H1 (cell line): Measurements from ENCODE around the gene AP1G2. TPM values are rescaled to one million over a fixed set of nuclear protein-coding genes. Genes with fewer than 3 reads are reported as not detected.

ENCODE experiments used
- CTCF ChIA-PET: fragments of 300-600 bp; sonication (Branson Sonifier 250); formaldehyde crosslinking; loops from one replicate; lab custom pipeline; 2021; ENCODE audit not compliant: partially characterized antibody; lab: Charles Lee
- POLR2A ChIA-PET: fragments of 300-600 bp; sonication (Branson Sonifier 250); formaldehyde crosslinking; loops from one replicate; lab custom pipeline; 2021; ENCODE audit warnings: inconsistent platforms; ENCODE audit not compliant: partially characterized antibody; lab: Charles Lee
- DNase-seq, 2 experiments: peaks; one replicate each; pipeline versions ENCODE4 v3.0.0 to v3.0.0-alpha.2; 2010 to 2022; ENCODE audit warnings: low spot score in 2 of 2, low read depth in 1 of 2, mixed read lengths in 1 of 2
- FAIRE-seq: peaks from 2 replicates; lab custom pipeline; 2011; peaks lifted over from hg19 to GRCh38; lab: Jason Lieb, UNC
- H2AFZ ChIP-seq: 2 replicates; pipeline ENCODE4 v1.8.1; 2012; ENCODE audit warnings: low read length, inconsistent platforms
- H2AK5ac ChIP-seq: 2 replicates; pipeline ENCODE4 v1.6.1; 2013; ENCODE audit warnings: low read depth, low read length
- H2BK120ac ChIP-seq: replicated peaks from 2 replicates; pipeline ENCODE3; 2013; ENCODE audit warnings: low read depth, low read length, inconsistent platforms
- H2BK12ac ChIP-seq: 2 replicates; pipeline ENCODE4 v1.6.1; 2013; ENCODE audit warnings: low read depth, low read length
- H2BK15ac ChIP-seq: 2 replicates; pipeline ENCODE4 v1.6.1; 2013; ENCODE audit warnings: low read length
- H2BK20ac ChIP-seq: 2 replicates; pipeline ENCODE4 v1.6.1; 2013; ENCODE audit warnings: low read length
- H2BK5ac ChIP-seq: 2 replicates; pipeline ENCODE4 v1.6.1; 2013; ENCODE audit warnings: low read depth, low read length
- H3K14ac ChIP-seq: 2 replicates; pipeline ENCODE4 v1.6.1; 2013; ENCODE audit warnings: inconsistent platforms; ENCODE audit not compliant: insufficient read length
- H3K18ac ChIP-seq: 2 replicates; pipeline ENCODE4 v1.6.1; 2013; ENCODE audit warnings: low read length; ENCODE audit errors: extremely low read depth
- H3K23ac ChIP-seq: 2 replicates; pipeline ENCODE4 v1.6.1; 2013; ENCODE audit warnings: inconsistent platforms; ENCODE audit not compliant: insufficient read length
- H3K23me2 ChIP-seq: 2 replicates; pipeline ENCODE4 v1.6.1; 2013; ENCODE audit warnings: low read depth, low read length
- H3K27ac ChIP-seq: 2 replicates; pipeline ENCODE4 v1.6.1; 2011; ENCODE audit warnings: low read depth, low read length, inconsistent platforms
- H3K27me3 ChIP-seq, 4 experiments: replicated peaks in 1 of 4; 1 replicate in 1 of 4; 2 replicates in 3 of 4; pipeline versions ENCODE4 v1.6.1 to v1.8.1; 2011 to 2013; ENCODE audit warnings: low read length in 3 of 4, mild to moderate bottlenecking in 3 of 4, inconsistent platforms in 2 of 4, mixed read lengths in 2 of 4, moderate library complexity in 1 of 4; ENCODE audit not compliant: control insufficient read depth in 3 of 4, insufficient read depth in 3 of 4; ENCODE audit errors: extremely low read depth in 1 of 4
- H3K36me3 ChIP-seq, 4 experiments: 2 replicates each; pipeline versions ENCODE4 v1.6.1 to v1.8.1; 2011 to 2013; ENCODE audit warnings: mild to moderate bottlenecking in 4 of 4, low read length in 3 of 4, moderate library complexity in 2 of 4, control low read depth in 1 of 4, inconsistent platforms in 1 of 4; ENCODE audit not compliant: insufficient read depth in 4 of 4, control insufficient read depth in 2 of 4
- H3K4ac ChIP-seq: replicated peaks from 2 replicates; pipeline ENCODE3; 2013; ENCODE audit warnings: low read length, low read depth, mixed read lengths, inconsistent platforms; ENCODE audit not compliant: insufficient read length
- H3K4me1 ChIP-seq, 4 experiments: replicated peaks in 1 of 4; 1 replicate in 1 of 4; 2 replicates in 3 of 4; pipeline versions ENCODE4 v1.6.1 to v1.8.1; 2011 to 2013; ENCODE audit warnings: low read length in 3 of 4, inconsistent platforms in 2 of 4, mixed read lengths in 1 of 4; ENCODE audit not compliant: insufficient read depth in 4 of 4, control insufficient read depth in 3 of 4
- H3K4me2 ChIP-seq, 2 experiments: 2 replicates each; pipeline versions ENCODE4 v1.6.1 to v1.8.1; 2011 to 2013; ENCODE audit warnings: low read depth in 2 of 2, low read length in 2 of 2, control low read depth in 1 of 2, inconsistent platforms in 1 of 2, mild to moderate bottlenecking in 1 of 2; ENCODE audit not compliant: insufficient read depth in 1 of 2
- H3K4me3 ChIP-seq, 4 experiments: fragments of 200-600, 300-600 bp in 1 of 4; sonication (generic), shearing (Covaris generic), sonication (Bioruptor Twin) in 1 of 4; 2 replicates each; pipeline versions ENCODE4 v1.5.1 to v1.8.1; 2011 to 2016; ENCODE audit warnings: low read length in 4 of 4, low read depth in 3 of 4, control low read depth in 2 of 4, inconsistent platforms in 2 of 4, mild to moderate bottlenecking in 2 of 4, mixed read lengths in 1 of 4, moderate library complexity in 1 of 4; ENCODE audit not compliant: insufficient read depth in 2 of 4; ENCODE audit errors: extremely low read depth in 1 of 4
- H3K56ac ChIP-seq: replicated peaks from 2 replicates; pipeline ENCODE3; 2013; ENCODE audit warnings: low read depth, mild to moderate bottlenecking, mixed read lengths, low read length, inconsistent platforms; ENCODE audit not compliant: insufficient read length
- H3K79me1 ChIP-seq: 2 replicates; pipeline ENCODE4 v1.6.1; 2013; ENCODE audit warnings: low read depth, low read length, control low read depth
- H3K79me2 ChIP-seq, 2 experiments: 2 replicates each; pipeline versions ENCODE4 v1.6.1 to v1.8.1; 2012 to 2013; ENCODE audit warnings: low read length in 2 of 2, mild to moderate bottlenecking in 2 of 2, inconsistent platforms in 1 of 2; ENCODE audit not compliant: insufficient read depth in 2 of 2, control insufficient read depth in 1 of 2
- H3K9ac ChIP-seq, 4 experiments: replicated peaks in 1 of 4; 1 replicate in 1 of 4; 2 replicates in 3 of 4; pipeline versions ENCODE4 v1.6.1 to v1.8.1; 2011 to 2013; ENCODE audit warnings: low read depth in 3 of 4, low read length in 3 of 4, control low read depth in 2 of 4, mild to moderate bottlenecking in 2 of 4, moderate library complexity in 2 of 4, inconsistent platforms in 1 of 4; ENCODE audit errors: extremely low read depth in 1 of 4
- H3K9me3 ChIP-seq, 2 experiments: 2 replicates each; pipeline versions ENCODE4 v1.6.1 to v1.8.1; 2012 to 2013; ENCODE audit warnings: mild to moderate bottlenecking in 2 of 2, moderate library complexity in 2 of 2, control low read depth in 1 of 2, inconsistent platforms in 1 of 2, low read depth in 1 of 2, low read length in 1 of 2, mixed read lengths in 1 of 2; ENCODE audit not compliant: insufficient read depth in 2 of 2
- H4K20me1 ChIP-seq, 2 experiments: replicated peaks in 1 of 2; 2 replicates each; pipeline versions ENCODE3 to v1.8.1; 2011 to 2013; ENCODE audit warnings: inconsistent platforms in 2 of 2, low read length in 2 of 2, mild to moderate bottlenecking in 1 of 2; ENCODE audit not compliant: insufficient read depth in 2 of 2, control insufficient read depth in 1 of 2
- H4K5ac ChIP-seq: 2 replicates; pipeline ENCODE4 v1.6.1; 2013; ENCODE audit warnings: low read length, low read depth, mixed read lengths, inconsistent platforms; ENCODE audit not compliant: insufficient read length
- H4K8ac ChIP-seq: 2 replicates; pipeline ENCODE4 v1.8.0; 2013; ENCODE audit warnings: mild to moderate bottlenecking, moderate library complexity, low read length, inconsistent platforms; ENCODE audit not compliant: insufficient read depth; ENCODE audit errors: extremely low read depth
- H4K91ac ChIP-seq: replicated peaks from 2 replicates; pipeline ENCODE3; 2013; ENCODE audit warnings: low read length, mixed read lengths, inconsistent platforms; ENCODE audit not compliant: insufficient read length
- BACH1 ChIP-seq: IDR thresholded peaks from 2 replicates; pipeline ENCODE4 v1.6.1; 2012; ENCODE audit warnings: low read length, improper control_type of control experiment
- CBX5 ChIP-seq: fragments of 300-800, 300-1000 bp; sonication (generic); IDR thresholded peaks from 2 replicates; pipeline ENCODE4 v1.7.1; 2016; ENCODE audit warnings: antibody characterized with exemption, low read length, low read depth
- E2F6 ChIP-seq: IDR thresholded peaks from 2 replicates; pipeline ENCODE4 v1.6.1; 2012; ENCODE audit warnings: inconsistent platforms
- PHF8 ChIP-seq: fragments of 200-600 bp; sonication (generic); conservative IDR thresholded peaks from 2 replicates; pipeline ENCODE4 v1.7.1; 2012; ENCODE audit warnings: low read depth, mild to moderate bottlenecking, inconsistent platforms, low read length, moderate library complexity
- POLR2AphosphoS5 ChIP-seq: IDR thresholded peaks from 2 replicates; pipeline ENCODE4 v1.6.1; 2011; ENCODE audit warnings: low read depth, low read length
- WGBS, 2 experiments: shearing (Covaris generic) in 1 of 2; methylation state at CpG; one replicate each; pipeline versions ENCODE4 v1.1.6 to v1.1.7; 2013 to 2015; ENCODE audit warnings: low lambda C conversion rate in 2 of 2, mixed read lengths in 2 of 2, inconsistent platforms in 1 of 2, low coverage in 1 of 2, missing lambda C conversion rate in 1 of 2; ENCODE audit not compliant: insufficient replicate concordance in 2 of 2, insufficient coverage in 1 of 2, insufficient read length in 1 of 2; ENCODE audit errors: extremely low coverage in 1 of 2, missing lambda C conversion rate in 1 of 2; 5-methylcytosine and 5-hydroxymethylcytosine counted together
- polyA plus RNA-seq, 7 experiments: library from polyadenylated mRNA; depleted of rRNA in 3 of 7; stranded (reverse) in 5 of 7; unstranded in 2 of 7; fragments of >200 nt in 5 of 7; fragments of 200-250 nt in 2 of 7; gene quantifications; 1 replicate in 5 of 7; 2 replicates in 1 of 7; 4 replicates in 1 of 7; pipeline versions ENCODE4 v1.2.1 to v1.2.3, GENCODE V29; 2011 to 2013; ENCODE audit warnings: missing spikeins in 2 of 7, mixed read lengths in 2 of 7
- total RNA-seq: library from RNA; stranded (reverse); fragmentation: NEBNext Ultra II Directional; extraction: Animal tissue kit (Norgen Biotek cat#: 25700); gene quantifications from 2 replicates; pipeline ENCODE4 v1.2.1, GENCODE V29; 2021
- TF ChIP-seq, protein P1 (sequence below): IDR thresholded peaks from 2 replicates; pipeline ENCODE4 v1.6.1; 2012; ENCODE audit warnings: inconsistent platforms

The AP1G2 gene
- total and polyA plus RNA-seq, 2 of the 8 experiments (the other 6 are each of a cell fraction or from before 2014, with no cell fraction given) = 70.9 to 134 TPM

GRCh38 chr14:23577004-23577681 is 9.6 kb upstream of the AP1G2 start:
- H2AFZ ChIP-seq = no peak overlapping the region
- DNase-seq (peak in 1 of 2 experiments; percentile 77), FAIRE-seq (no peak)
- peak overlapping the region; percentile 42 for H3K56ac ChIP-seq
- CTCF ChIA-PET = no interaction called here
- WGBS, 2 experiments = 2% methylated on average over 20 of the region's 67 CpGs; no CpG with 5 or more reads in 1 of the 2 experiments
- POLR2A ChIA-PET = interaction anchor here (2.1 kb wide), 1 partner anchor 40 kb away, joined by 7 read pairs; no protein-coding TSS in a partner anchor
- peaks cover 7 to 12% of the 10 kb centered on the region in 2 experiments for H4K20me1 ChIP-seq
- H4K5ac ChIP-seq = no peak overlapping the region
- peaks cover 5 to 15% (median 9%) of the 10 kb centered on the region in 4 experiments; a peak in 6 of 7 replicates for H3K4me1 ChIP-seq
- H3K36me3 ChIP-seq = peaks cover 0 to 4% (median 0%) of the 10 kb centered on the region in 4 experiments; a peak in 1 of 8 replicates
- H3K79me1 ChIP-seq = no peaks in the 10 kb centered on the region
- H3K79me2 ChIP-seq = no peaks in the 10 kb centered on the region
- H3K23me2 ChIP-seq = peaks cover 22% of the 10 kb centered on the region; the same call in 1 of the 2 replicates
- no peak overlapping the region; the same call in 1 of the 2 replicates for H2BK15ac ChIP-seq
- H2BK5ac ChIP-seq = peak overlapping the region; percentile 85; the same call in 1 of the 2 replicates
- H2BK12ac ChIP-seq = peak overlapping the region; percentile 87; the same call in 1 of the 2 replicates
- no peak overlapping the region for H3K23ac ChIP-seq
- peak overlapping the region; percentile 70 to 88 for H3K4me2 ChIP-seq
- H3K9me3 ChIP-seq = no peaks in the 10 kb centered on the region
- H2AK5ac ChIP-seq = no peak overlapping the region
- H3K9ac ChIP-seq = no peak overlapping the region; a peak in 2 of 7 replicates
- H3K14ac ChIP-seq = no peak overlapping the region
- no peak overlapping the region for H3K4ac ChIP-seq
- H3K18ac ChIP-seq = peak overlapping the region; percentile 71
- H4K8ac ChIP-seq = peak overlapping the region; percentile 90; the same call in 1 of the 2 replicates
- peak overlapping the region; percentile 30 for H2BK120ac ChIP-seq
- peaks cover 17 to 29% (median 25%) of the 10 kb centered on the region in 4 experiments for H3K27me3 ChIP-seq
- H3K4me3 ChIP-seq = peak overlapping the region; percentile 23 to 93 (median 54)
- H2BK20ac ChIP-seq = no peak overlapping the region
- peak overlapping the region; percentile 34 for H4K91ac ChIP-seq
- H3K27ac ChIP-seq = no peak overlapping the region
- TF ChIP-seq, protein P1, sequence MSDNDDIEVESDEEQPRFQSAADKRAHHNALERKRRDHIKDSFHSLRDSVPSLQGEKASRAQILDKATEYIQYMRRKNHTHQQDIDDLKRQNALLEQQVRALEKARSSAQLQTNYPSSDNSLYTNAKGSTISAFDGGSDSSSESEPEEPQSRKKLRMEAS = peak; percentile 82
- TF ChIP-seq PHF8 (no peak), BACH1 (no peak), E2F6 (peak; percentile 63; the same call in 1 of the 2 replicates), POLR2AphosphoS5 (no peak), CBX5 (no peak)
